Epithelial cell of esophagus (primary cell): ENCODE data around the gene MACROD2.

ENCODE experiments used
- DNase-seq: peaks from one replicate; pipeline ENCODE4 v3.0.0; 2010; ENCODE audit warnings: low read depth
- H3K4me3 ChIP-seq: 2 replicates; pipeline ENCODE4 v1.5.1; 2011; ENCODE audit warnings: mild to moderate bottlenecking, low read length, control low read depth
- CTCF ChIP-seq: IDR thresholded peaks from 2 replicates; pipeline ENCODE4 v1.5.1; 2011; ENCODE audit warnings: low read depth, mild to moderate bottlenecking, low read length, control low read depth, inconsistent platforms; ENCODE audit not compliant: insufficient read depth; ENCODE audit errors: missing control alignments

MACROD2 gene

GRCh38 chr20:15692570-15692969 lies 1697.3 kb downstream of the MACROD2 start:
- no peak overlapping the region for H3K4me3 ChIP-seq
- no peak for TF ChIP-seq CTCF
- DNase-seq = no peak

GRCh38 chr20:15699431-15700146 lies 1704.3 kb downstream of the MACROD2 start:
- peak overlapping the region; percentile 61 for H3K4me3 ChIP-seq

GRCh38 chr20:15700147-15700765 lies 1704.9 kb downstream of the MACROD2 start:
- peak; percentile 69 for DNase-seq
- peak overlapping the region; percentile 61 for H3K4me3 ChIP-seq
- no peak for TF ChIP-seq CTCF

More at GRCh38 chr20:15699431-15700146, 1704.3 kb downstream of the MACROD2 start:
- peak; percentile 73 for DNase-seq
- peak; percentile 26 for TF ChIP-seq CTCF

GRCh38 chr20:15702161-15702560 lies 1706.8 kb downstream of the MACROD2 start:
- DNase-seq = no peak
- TF ChIP-seq CTCF = no peak
- no peak overlapping the region for H3K4me3 ChIP-seq

- no peak overlapping the region for H3K4me3 ChIP-seq
- DNase-seq = peak; percentile 98
- no peak for TF ChIP-seq CTCF
Observed at GRCh38 chr20:15703171-15703911, 1708.0 kb downstream of the MACROD2 start.

GRCh38 chr20:15705975-15706374 lies 1710.7 kb downstream of the MACROD2 start:
- no peak for DNase-seq
- H3K4me3 ChIP-seq = no peak overlapping the region
- no peak for TF ChIP-seq CTCF
